Measurements from ENCODE around the gene HPSE2. TPM values are rescaled to one million over a fixed set of nuclear protein-coding genes. Genes with fewer than 3 reads are reported as not detected.

HPSE2 gene
- total and polyA plus RNA-seq, 2 experiments from 2014 or later, result 0.10 to 0.24 TPM

GRCh38 chr10:98929709-98930108, 305.9 kb downstream of the HPSE2 start:
- Histone ChIP-seq H3K36me3 (ENCODE audit: insufficient read depth) (no peaks in the 10 kb centered on the region), H3K9me2 (ENCODE audit: insufficient read depth) (0 out of 2 replicates have a peak, but pooled peaks cover 7% of the 10 kb centered on the region), H3K4me3 (no peak overlapping the region), H3K79me2 (replicated peaks; ENCODE audit: insufficient read depth) (no peaks in the 10 kb centered on the region), H2AFZ (no peak overlapping the region), H3K27me3 (ENCODE audit: insufficient read depth) (no peaks in the 10 kb centered on the region), H3K4me2 (no peak overlapping the region), H3K4me1 (ENCODE audit: insufficient read depth) (no peaks in the 10 kb centered on the region), H3K27ac (ENCODE audit: low read depth) (no peak overlapping the region), H4K20me1 (replicated peaks; ENCODE audit: insufficient read depth) (no peaks in the 10 kb centered on the region), H3F3A (replicated peaks; ENCODE audit: low read depth) (no peaks in the 10 kb centered on the region)
- H3K9me3 Mint-ChIP-seq, result peaks cover 20% of the 10 kb centered on the region
- H3K4me3 Mint-ChIP-seq, result no peak overlapping the region
- no peak overlapping the region for H3K27ac Mint-ChIP-seq
- no peaks in the 10 kb centered on the region for H3K4me1 Mint-ChIP-seq
- no peaks in the 10 kb centered on the region for H3K27me3 Mint-ChIP-seq (ENCODE audit: insufficient read depth, low read depth, poor library complexity)
- ATAC-seq (no peak), DNase-seq (ENCODE audit: low spot score) (no peak)
- peaks cover 4% of the 10 kb centered on the region; the same call in 1 of the 3 replicates for H3K36me3 Mint-ChIP-seq (ENCODE audit: low read depth)
- no peak for TF ChIP-seq JUNB (IDR thresholded peaks at IDR 0.05; ENCODE audit: unreplicated experiment)
- TF ChIP-seq CREB1 (CRISPR knock-in tag; IDR thresholded peaks at IDR 0.05; ENCODE audit: low read depth), result no peak
- TF ChIP-seq STAT1 (IDR thresholded peaks at IDR 0.05; ENCODE audit: unreplicated experiment), result no peak

GRCh38 chr10:98925651-98926050, 310.0 kb downstream of the HPSE2 start:
- Histone ChIP-seq H3K9me2 (ENCODE audit: insufficient read depth) (0 out of 2 replicates have a peak, but pooled peaks cover 4% of the 10 kb centered on the region), H3K27me3 (ENCODE audit: insufficient read depth) (no peaks in the 10 kb centered on the region), H3K27ac (ENCODE audit: low read depth) (no peak overlapping the region), H3K79me2 (replicated peaks; ENCODE audit: insufficient read depth) (no peaks in the 10 kb centered on the region), H2AFZ (no peak overlapping the region), H3K4me1 (ENCODE audit: insufficient read depth) (no peaks in the 10 kb centered on the region), H4K20me1 (replicated peaks; ENCODE audit: insufficient read depth) (no peaks in the 10 kb centered on the region), H3K4me3 (no peak overlapping the region), H3K4me2 (no peak overlapping the region), H3F3A (replicated peaks; ENCODE audit: low read depth) (no peaks in the 10 kb centered on the region), H3K36me3 (ENCODE audit: insufficient read depth) (no peaks in the 10 kb centered on the region)
- Mint-ChIP-seq H3K36me3 (ENCODE audit: low read depth) (no peaks in the 10 kb centered on the region), H3K4me3 (no peak overlapping the region), H3K27me3 (ENCODE audit: insufficient read depth, low read depth, poor library complexity) (no peaks in the 10 kb centered on the region), H3K27ac (no peak overlapping the region), H3K9me3 (no peaks in the 10 kb centered on the region), H3K4me1 (no peaks in the 10 kb centered on the region)
- TF ChIP-seq ZNF114 (CRISPR knock-in tag; IDR thresholded peaks at IDR 0.05) (no peak), ZNF462 (CRISPR knock-in tag; IDR thresholded peaks at IDR 0.05) (no peak), ZNF331 (CRISPR knock-in tag; IDR thresholded peaks at IDR 0.05; ENCODE audit: low read depth) (no peak), CTCF (conservative IDR thresholded peaks at IDR 0.05; ENCODE audit: low read depth in 2 of 2) (no peak)
- no peak for DNase-seq (ENCODE audit: low spot score)
- ATAC-seq, result no peak

Data from GM23338 (cell line).